22Rv1 (cell line): ENCODE measurements around the gene IL11.

Experiments used
- CTCF ChIP-seq: fragments of 450-650 bp; IDR thresholded peaks from 2 replicates; pipeline ENCODE4 v1.5.1; 2017; ENCODE audit warnings: mild to moderate bottlenecking
- ZFX ChIP-seq: fragments of 450-650 bp; IDR thresholded peaks from 2 replicates; pipeline ENCODE4 v1.6.1; 2017; ENCODE audit warnings: antibody characterized with exemption, borderline replicate concordance

GRCh38 chr19:55341595-55342531, 28.4 kb downstream of the IL11 start:
- TF ChIP-seq CTCF (no peak), ZFX (no peak)
